ELR (cell line): ENCODE results near the gene GXYLT2.

Source experiments
- DNase-seq: peaks from one replicate; pipeline ENCODE4 v3.0.0-alpha.2; 2015; ENCODE audit warnings: low read depth

GXYLT2 gene, protein sequence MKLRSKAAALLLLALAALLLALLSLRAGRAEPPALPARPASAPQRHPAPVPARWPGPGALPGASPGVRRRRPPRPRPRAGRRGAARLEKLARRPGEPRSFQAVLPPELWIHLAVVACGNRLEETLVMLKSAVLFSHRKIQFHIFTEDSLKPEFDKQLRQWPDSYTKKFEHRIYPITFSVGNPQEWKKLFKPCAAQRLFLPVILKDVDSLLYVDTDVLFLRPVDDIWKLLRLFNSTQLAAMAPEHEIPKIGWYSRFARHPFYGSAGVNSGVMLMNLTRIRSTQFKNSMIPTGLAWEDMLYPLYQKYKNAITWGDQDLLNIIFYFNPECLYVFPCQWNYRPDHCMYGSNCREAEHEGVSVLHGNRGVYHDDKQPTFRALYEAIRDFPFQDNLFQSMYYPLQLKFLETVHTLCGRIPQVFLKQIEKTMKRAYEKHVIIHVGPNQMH

DNA sequence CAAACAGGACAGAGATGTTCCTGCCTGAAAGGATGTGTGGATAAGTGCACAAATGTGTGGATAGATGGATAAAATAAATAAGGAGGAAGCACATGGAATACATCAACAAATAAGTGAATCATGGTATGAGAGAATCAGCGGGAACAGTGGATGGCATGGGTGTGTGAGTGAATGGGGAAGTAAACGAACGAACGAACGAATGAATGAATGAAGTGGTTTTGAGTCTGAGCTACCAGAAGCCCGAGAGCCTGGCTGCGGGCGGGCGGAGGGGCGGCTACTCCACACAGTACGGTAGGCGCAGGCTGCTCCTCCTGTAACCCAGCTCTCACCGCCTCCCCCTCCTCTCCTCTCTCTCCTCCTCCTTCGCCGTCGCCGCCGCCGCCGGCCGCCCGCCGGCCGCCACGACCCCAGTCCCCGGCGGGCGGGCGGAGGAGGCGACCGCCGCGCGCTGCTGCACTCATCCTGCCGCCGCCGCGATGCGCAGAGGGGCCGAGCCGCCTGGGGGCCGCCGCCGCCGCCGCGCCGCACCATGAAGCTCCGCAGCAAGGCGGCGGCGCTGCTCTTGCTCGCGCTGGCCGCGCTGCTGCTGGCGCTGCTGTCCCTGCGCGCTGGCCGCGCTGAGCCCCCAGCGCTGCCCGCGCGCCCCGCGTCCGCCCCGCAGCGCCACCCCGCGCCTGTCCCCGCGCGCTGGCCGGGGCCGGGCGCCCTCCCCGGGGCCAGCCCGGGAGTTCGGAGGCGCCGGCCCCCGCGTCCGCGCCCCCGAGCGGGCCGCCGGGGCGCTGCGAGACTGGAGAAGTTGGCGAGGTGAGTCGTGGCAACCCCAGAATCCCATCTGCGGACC is at the start of gene GXYLT2:
Gene GXYLT2, plus strand, starts transcription at position 342 of the 841 bp plus-strand sequence. Its CDS starts 188 bp downstream, at position 530.
- DNase-seq = peak; percentile 69

DNA sequence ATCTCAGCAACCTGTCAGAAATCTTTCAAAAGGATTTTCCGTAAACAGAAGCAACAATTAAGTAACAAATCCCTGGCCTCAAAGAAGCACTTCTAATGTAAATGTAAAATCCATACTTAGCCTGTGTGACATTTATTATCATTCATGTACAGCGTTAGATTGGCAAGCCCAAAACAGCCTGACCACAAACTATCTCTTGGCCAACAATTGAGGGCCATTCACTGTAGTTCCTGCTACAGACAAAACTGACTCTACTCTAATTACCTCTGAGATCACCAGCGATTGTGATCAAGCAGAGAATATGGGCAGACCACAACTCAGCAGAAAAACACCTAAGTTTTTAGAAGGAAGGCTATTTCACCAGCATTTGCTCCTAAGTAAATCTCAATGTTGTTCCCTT is 48.8 kb upstream of the GXYLT2 start:
- DNase-seq = no peak

DNA sequence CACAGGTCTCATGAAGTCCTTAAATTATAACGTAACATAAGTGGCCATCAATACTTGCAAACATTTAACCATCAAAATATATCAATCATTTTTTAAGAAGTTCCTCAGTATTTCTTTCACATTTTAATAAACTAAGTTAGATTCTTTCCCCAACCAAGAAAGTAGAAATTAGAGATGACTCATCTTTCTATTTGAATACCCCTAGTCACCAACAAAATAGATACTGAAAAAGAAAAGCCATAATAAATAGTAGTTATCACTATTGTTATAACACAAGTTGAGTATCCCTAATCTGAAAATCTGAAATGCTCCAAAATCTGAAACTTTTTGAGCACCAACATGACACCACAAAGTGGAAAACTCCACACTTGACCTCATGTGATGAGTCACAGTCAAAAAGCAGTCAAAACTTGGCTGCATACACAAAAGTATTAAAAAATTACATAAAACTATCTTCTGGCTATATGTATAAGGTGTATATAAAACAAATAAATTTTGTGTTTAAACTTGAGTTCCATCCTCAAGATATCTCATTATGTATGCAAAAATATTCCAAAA is 43.3 kb upstream of the GXYLT2 start:
- DNase-seq = peak; percentile 17

DNA sequence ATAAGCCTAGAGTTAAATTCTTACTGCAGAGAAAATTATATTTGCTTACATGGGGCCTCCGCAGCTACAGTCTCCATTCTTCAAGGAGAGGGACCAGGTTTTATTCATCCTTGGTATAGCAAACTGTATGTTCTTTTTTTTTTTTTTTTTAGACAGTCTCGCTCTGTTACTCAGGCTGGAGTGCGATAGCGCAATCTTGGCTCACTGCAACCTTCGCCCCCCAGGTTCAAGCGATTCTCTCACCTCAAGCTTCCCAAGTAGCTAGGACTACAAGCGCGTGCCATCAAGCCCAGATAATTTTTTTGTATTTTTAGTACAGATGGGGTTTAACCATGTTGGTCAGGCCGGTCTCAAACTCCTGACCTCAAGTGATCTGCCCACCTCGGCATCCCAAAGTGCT is 41.7 kb upstream of the GXYLT2 start:
- no peak for DNase-seq

DNA sequence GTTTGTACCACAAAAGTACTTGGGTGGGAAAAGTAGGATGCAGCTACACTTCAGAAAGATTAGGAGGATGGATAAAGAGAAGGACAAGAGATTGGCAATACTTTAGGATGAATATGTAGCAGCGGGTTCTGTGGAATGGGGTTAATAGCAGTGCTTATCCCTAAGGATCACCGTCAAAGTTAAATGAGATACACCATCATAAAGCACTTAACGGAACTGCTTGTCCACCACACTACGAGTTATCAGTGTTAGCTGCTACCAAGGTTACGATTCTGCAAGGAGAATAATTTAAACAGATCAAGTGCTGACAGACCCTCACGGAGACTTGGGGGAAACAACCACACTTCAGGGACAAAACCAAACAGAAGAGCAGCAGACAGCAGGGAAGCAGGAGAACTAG is 40.6 kb upstream of the GXYLT2 start:
- DNase-seq = peak; percentile 1

DNA sequence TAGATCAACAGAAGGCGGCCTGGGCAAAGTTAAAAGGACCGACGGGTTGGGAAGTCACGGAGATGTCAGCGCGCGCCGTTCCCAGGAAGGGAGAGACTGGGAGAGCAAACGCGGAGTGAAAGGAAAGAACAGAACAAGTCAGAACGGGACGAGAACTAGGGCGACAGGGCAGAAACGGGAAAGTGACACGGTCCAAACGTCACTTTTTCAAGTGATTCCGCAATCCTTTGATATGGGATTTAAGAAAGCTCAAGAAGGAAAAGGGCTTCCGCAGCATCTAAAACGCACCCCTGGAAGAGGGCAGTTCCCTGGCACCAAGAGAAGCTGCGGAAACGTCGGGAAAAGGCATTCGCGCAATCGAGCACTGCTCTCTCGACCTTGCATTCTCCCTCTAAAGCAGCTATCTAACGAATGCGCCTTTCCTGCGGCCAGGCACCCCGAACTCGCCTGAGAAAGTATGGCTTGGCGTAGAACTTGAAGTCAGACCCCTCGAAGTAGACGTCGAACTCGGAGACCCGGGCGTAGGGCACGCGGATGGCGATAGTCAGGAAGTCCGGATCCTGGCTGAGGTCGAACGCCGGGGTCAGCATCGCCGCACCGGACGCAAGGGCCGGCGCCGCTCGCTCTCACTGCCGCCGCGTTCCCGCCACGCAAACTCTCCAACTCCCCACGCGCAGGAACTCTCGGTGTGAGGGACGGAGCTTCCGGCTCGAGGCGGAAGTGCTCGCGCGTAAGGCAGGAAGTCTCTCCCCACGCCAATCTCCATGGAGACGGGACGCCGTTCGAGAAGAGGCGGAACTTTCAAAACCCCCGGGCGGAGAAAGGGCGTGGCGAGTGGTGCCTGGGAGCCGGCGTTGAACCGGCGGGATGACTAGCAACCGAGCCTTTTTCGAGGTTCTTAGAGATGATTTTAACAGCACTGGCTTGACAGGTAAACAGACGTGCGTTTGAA is 39.8 kb upstream of the GXYLT2 start, which contains the start of gene SHQ1:
Gene SHQ1, minus strand, starts transcription at position 695 of the 952 bp plus-strand sequence. Its CDS starts 105 bp downstream, at position 590.
- peak; percentile 96 for DNase-seq

DNA sequence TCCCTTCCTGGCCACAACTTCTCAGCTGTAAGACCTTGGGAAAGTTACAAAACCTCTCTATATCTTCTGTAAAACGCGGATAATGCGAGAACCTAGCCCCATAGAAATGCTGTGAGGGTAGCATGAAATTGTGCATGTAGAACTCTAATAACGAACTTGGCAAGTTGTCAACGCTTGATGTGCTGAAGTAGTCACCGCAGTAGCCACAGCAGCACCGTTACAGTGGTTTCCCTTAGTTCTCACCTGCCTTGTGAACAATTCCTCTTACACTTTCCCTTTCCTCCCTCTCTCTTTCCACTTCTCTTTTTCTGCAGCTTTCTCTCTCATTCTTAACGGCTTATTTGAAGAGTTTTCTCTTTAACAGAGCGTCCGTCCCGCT is 39.2 kb upstream of the GXYLT2 start:
- DNase-seq = peak; percentile 65

DNA sequence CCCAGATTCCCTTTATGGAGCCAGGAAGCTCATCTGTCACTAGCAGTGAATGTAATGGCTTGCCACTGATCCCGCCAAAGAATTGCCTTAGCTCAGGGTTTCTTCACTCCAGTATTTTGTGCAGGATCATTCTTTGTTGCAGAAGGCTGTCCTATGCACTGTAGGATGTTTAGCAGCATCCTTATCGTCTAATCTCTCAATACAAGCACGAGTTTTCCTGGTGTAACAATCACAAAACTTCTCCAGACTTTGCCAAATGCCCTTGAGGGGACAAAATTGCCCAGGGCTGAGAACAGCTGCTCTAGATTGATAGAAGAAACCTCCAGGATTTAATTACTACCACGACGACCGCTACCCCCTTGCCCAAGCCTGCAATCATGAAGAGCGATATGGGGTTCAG is 32.8 kb upstream of the GXYLT2 start:
- DNase-seq = no peak

DNA sequence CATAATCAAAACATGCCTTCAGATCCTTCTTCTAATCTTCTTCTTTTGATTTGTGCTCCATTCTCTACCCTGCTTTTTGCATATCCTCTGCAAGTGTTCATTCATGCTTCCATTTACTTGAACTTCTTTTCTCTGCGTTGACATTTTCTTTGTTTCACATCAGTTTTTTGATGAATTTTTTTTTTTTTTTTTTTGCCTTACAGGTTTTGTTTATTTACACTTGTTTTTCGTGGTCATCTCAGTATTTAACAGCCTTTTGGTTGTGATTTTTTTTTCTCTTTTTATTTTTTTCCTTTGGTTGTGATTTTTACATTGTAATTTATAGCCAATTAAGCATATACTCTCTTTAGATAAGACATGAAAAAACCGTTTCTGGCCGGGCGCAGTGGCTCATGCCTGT is 27.8 kb upstream of the GXYLT2 start:
- DNase-seq = no peak

DNA sequence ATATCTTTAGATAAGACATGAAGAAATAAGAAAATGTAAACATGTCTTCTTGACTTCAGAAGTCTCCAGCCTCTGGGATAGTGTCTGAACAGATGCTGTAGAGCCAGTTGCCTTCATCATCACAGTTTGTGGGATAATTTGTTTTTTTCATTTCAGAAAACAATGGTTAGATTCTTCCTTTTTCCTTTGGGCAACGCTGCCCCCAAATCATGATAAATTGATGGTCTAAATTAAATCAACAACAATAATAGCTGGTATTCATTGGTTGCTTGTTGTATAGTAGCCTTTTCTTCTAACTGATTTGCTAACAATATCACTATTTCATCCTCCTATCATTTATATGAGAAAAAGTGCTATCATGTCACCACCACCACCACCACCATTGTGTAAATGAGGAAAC is 27.0 kb upstream of the GXYLT2 start:
- DNase-seq = no peak

DNA sequence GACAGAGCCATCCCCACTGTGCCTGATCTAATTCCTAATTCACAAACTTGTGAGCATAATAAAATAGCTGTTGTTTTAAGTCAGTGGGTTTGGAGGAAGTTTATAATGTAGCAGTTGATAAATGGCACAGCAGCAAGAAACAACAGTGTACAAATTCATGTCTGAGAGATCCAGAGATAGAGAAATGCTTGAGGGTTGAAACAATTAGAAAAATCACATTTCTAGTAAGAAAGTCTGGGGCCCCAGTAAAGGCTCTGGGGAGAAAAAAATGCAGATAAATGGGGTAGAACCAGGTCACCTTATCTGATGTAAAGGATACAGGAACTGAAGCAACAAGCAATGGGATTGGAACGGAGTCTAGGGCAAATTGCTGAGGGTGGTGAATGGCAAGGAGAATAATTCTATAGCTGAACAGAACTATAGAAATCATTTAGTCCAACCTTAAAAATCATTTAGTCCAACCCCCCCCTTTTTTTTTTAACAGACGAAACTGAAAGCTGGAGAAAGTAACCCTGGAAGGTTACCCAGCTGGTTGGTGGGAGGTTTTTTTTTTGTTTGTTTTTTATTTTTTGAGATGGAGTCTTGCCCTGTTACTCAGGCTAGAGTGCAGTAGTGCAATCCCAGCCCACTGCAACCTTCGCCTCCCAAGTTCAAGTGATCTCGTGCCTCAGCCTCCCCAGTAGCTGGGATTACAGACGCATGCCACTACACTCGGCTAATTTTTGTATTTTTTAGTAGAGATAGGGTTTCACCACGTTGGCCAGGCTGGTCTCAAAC is 25.3 kb upstream of the GXYLT2 start:
- DNase-seq = no peak

DNA sequence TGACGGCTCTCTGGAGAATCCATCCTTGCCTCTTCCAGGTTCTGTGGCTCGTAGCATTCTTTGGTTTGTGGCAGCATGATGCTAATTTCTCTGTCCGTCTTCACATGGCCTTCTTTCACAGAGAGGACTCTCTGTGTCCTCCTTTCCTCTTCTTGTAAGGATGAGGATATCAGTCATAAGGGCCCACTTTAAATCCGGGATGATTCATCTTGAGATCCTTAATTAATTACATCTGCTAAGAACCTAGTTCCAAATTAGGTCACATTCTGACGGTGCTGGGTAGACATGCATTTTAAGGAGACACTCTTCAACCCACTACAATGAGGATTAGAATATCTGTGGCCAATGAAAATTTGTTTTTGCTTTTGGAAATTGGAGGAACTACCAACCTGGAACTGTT is 15.7 kb upstream of the GXYLT2 start:
- DNase-seq = peak; percentile 31

DNA sequence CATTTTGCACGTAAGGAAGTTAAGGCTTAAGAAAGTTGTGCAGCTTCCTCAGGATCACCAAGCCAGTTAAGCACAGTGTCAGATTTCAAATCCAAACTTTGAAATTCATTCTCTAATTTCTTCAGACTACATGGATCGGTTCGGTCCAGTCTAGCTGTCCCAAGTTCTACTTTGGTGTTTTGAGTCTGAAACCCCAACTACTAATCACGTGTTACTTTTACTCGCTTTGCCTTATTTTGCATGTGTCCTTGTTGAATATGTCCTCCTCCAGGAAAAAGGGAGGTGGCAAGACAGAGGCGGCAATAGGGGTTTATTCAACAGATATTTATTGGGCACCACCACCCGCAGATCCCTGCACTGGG is 522 bp upstream of the GXYLT2 start:
- DNase-seq = peak; percentile 17

DNA sequence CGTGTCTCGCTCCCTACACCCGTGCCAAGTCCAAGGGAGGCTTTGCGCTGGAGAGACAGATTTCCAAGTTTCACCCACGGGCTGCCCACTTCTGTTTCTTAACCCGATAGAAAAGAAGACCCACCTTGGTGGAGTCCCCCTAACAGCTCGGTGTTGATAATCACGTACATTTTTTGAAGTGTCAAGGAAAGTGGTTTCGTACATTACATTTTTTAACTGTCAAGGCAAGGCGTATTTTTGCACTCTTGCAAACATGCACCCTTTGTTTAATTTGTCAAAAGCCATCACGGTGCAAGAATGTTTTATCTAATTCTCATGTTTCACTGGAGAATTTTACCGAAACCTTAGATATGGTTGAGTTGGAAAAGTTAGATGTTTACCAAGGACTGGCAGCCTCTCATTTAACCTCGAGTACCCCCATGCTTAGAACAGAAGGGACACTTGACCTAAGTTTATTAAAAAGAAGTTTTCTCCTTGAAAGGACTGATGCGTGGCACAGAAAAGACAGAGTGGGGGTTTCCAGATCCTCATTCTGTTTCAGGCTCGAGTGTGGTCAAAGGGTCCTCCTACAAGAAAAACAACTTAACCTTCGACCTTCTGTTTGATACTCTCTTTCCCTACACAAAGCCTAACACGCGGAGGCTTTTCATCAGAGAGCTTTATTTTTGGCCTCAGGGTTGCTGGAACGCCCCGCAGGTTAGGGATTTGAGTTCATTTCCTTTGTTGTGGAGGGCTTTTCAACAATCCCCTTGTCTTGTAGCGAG is 882 bp downstream of the GXYLT2 start:
- peak; percentile 6 for DNase-seq

DNA sequence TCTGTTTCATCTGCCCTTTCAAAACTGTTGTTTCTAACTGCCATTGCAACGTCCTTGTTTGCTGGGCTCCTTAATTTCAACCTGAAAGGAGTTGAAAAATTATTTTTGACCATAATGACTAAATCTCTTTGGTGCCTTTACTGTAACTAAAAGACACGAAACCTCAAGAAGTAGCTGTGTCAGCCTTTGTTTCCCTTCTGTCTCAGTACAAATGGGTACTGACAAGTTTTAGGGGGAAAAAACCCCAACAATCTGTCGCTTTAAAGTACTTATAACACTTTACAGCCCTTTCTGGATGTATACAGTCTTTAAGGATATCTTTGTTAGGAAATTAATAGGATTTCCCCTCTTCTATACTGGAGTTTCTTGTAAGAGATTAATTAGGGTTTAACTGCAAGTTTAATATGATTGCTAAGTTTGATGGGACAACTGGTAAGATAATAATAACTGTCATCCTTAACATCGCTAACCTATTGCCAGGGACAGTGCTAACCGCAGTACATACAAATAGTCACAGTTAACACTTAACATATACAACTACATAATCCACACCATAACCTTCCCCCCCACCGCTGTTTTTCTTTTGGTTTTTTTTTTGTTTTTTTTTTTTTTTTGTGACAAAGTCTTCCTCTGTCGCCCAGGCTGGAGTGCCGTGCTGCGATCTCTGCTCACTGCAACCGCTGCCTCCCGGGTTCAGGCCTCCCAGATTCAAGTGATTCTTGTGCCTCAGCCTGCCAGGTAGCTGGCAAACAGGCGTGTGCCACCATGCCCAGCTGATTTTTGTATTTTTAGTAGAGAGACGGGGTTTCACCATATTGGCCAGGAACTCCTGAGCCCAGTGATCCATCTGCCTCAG is 1.7 kb downstream of the GXYLT2 start:
- DNase-seq = no peak

DNA sequence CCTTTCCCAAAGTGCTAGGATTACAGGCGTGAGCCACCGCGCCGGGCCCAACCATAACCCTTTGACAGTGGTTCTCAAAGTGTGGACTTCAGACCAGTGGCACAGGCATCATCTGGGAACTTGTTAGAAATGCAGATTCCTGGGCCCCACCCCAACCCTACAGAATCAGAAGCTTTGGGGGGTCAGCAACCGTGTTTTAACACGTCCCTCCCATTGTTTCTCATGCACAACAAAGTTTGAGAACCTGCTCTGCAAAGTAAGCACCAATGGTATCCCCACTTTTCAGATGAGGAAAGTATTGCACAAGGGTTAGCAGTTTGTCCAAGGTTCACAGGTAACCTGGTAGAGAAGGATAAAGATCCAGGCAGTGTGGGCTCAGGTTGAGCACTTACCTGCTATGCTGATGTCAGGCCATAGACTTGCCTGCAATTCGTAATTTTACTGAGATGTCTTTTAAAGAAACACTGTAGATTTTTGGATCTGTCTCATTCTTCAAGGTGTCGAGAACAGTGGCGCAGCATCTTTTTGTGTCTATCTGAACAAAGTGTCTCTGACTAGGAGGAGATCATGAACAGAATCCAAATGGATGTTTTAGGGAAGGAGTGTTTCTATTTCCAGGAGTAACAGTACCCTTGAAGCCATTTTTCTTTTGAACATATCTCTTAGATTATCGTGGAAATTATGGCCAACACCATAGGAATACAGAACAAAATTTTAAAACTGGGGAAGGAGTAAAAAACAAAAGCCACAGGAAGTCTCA is 2.5 kb downstream of the GXYLT2 start:
- peak; percentile 18 for DNase-seq

DNA sequence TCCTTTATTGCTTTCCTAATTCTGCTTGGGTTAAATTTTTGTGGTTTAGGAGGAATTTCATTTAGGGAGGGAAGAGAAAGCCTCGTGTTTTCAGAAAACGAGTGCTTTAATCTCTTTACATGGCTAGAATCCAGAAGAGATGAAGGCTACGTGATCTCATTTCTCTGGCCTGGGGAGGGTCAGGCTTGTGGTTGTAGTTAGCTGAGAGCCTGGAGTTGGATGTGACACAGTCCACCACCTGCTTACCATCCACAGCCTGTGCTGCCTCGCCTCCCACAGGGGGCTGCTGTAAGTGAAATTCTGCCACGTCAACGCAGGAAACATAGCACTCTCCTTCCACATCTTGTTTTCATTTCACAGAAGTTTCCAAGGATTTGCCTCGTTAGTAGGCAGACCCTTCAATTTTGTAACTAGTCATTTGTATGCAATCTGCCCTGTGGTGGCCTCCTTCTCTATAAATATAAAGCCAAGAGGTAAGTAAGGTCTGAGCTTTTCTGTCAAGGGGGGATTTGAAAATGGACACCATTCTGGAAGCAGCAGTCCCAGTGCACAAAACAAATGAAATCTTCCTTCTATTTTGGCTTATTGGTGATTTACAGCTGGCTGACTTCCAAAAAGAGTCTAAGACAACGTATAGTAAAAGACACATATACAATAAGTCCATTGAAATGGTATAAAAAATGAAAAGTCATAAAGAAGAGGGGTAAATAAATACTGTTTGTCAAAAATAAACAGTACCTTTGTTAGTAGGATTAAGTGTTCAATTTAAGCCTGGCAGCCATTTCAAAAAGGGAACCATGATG is 3.4 kb downstream of the GXYLT2 start:
- peak; percentile 86 for DNase-seq
